Measurements from ENCODE around the gene TMTC2. TPM values are rescaled to one million over a fixed set of nuclear protein-coding genes. Genes with fewer than 3 reads are reported as not detected.

The TMTC2 gene
- total RNA-seq, 1 donor from 2014 or later: 7.6 TPM

DNA sequence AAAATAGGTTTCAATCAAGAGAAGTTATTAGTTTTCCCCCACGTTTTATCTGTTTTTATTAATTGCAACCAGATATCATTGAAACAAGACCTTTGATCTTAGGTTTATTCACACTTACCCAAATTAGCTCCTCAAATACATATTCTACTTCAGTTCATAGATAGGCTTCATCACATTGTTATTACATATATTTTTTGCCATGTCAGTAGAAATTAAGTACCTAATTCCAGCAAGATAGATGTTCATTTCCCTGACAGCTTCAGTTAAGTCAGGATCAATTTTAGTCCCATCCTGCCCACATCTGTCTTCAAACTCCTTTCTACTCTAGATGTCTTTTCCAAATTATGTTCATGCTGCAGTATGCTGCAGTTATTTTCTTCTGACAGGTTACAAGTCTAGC, 388.8 kb downstream of the TMTC2 start:
- no peaks in the 10 kb centered on the region for H3K36me3 ChIP-seq (ENCODE audit: control insufficient read depth, insufficient read depth, low read length)
- H3K4me3 ChIP-seq (ENCODE audit: low read depth, low read length): no peak overlapping the region
- no peaks in the 10 kb centered on the region for H3K27me3 ChIP-seq (ENCODE audit: control insufficient read depth, insufficient read depth, low read length)
- TF ChIP-seq, protein P1, sequence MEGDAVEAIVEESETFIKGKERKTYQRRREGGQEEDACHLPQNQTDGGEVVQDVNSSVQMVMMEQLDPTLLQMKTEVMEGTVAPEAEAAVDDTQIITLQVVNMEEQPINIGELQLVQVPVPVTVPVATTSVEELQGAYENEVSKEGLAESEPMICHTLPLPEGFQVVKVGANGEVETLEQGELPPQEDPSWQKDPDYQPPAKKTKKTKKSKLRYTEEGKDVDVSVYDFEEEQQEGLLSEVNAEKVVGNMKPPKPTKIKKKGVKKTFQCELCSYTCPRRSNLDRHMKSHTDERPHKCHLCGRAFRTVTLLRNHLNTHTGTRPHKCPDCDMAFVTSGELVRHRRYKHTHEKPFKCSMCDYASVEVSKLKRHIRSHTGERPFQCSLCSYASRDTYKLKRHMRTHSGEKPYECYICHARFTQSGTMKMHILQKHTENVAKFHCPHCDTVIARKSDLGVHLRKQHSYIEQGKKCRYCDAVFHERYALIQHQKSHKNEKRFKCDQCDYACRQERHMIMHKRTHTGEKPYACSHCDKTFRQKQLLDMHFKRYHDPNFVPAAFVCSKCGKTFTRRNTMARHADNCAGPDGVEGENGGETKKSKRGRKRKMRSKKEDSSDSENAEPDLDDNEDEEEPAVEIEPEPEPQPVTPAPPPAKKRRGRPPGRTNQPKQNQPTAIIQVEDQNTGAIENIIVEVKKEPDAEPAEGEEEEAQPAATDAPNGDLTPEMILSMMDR (IDR thresholded peaks at IDR 0.05; ENCODE audit: insufficient read depth, low read length, poor library complexity, severe bottlenecking): no peak
- no peak for DNase-seq (ENCODE audit: low read depth)

DNA sequence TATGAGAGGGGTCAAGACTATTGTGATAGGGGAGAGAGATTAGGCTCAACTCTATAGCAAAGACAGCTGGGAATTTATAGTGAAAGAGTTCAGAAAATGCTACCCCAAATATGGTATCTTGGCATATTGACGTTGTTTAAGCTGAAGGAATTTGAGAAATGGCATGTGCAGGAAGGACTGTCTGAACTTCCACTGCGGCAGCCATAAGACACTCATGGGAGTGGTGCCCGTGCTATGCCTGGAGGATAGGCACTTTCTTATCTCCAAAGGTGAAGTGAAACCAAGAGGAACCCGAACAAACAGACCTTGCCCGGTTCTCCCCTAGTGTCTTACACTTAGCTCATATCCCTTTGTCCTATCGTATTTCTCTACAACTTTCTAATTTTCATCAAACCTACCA, 390.3 kb downstream of the TMTC2 start:
- no peak overlapping the region for H3K4me3 ChIP-seq (ENCODE audit: low read depth, low read length)
- H3K36me3 ChIP-seq (ENCODE audit: control insufficient read depth, insufficient read depth, low read length): no peaks in the 10 kb centered on the region
- no peak for DNase-seq (ENCODE audit: low read depth)
- TF ChIP-seq, protein P1 (IDR thresholded peaks at IDR 0.05; ENCODE audit: insufficient read depth, low read length, poor library complexity, severe bottlenecking): no peak
- no peaks in the 10 kb centered on the region for H3K27me3 ChIP-seq (ENCODE audit: control insufficient read depth, insufficient read depth, low read length)

DNA sequence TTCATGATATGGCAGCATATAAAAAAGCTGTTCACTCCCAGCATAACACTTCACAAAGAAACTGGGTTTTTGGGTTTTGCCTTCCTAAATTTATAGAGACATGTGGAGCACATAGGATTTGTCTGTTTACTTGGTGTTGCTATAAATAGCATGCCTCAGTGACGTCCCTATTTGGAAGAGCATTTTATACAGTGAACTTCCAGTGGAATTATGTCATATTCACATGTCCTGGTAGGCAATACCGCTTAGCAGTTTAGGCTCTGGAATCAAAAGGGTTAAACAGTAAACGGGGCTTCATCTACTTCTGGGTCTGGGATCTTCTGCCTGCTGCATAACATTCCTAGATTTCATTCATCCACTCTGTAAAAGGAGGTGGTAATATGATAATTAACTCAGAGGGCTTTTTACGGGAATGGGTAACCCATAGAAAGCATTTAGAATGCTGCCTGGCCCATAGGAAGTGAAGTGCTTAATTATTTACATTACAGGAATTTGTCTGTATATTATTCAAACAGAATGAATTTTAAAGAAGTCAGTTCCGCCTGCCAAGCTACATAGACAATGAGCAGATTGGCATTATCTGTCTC, 396.1 kb downstream of the TMTC2 start:
- H3K36me3 ChIP-seq (ENCODE audit: control insufficient read depth, insufficient read depth, low read length): no peaks in the 10 kb centered on the region
- no peak for DNase-seq (ENCODE audit: low read depth)
- H3K4me3 ChIP-seq (ENCODE audit: low read depth, low read length): no peak overlapping the region
- TF ChIP-seq, protein P1 (IDR thresholded peaks at IDR 0.05; ENCODE audit: insufficient read depth, low read length, poor library complexity, severe bottlenecking): no peak
- no peaks in the 10 kb centered on the region for H3K27me3 ChIP-seq (ENCODE audit: control insufficient read depth, insufficient read depth, low read length)

- no peaks in the 10 kb centered on the region for H3K36me3 ChIP-seq (ENCODE audit: control insufficient read depth, insufficient read depth, low read length)
- H3K4me3 ChIP-seq (ENCODE audit: low read depth, low read length): no peak overlapping the region
- DNase-seq (ENCODE audit: low read depth): no peak
- TF ChIP-seq, protein P1 (IDR thresholded peaks at IDR 0.05; ENCODE audit: insufficient read depth, low read length, poor library complexity, severe bottlenecking): no peak
- H3K27me3 ChIP-seq (ENCODE audit: control insufficient read depth, insufficient read depth, low read length): no peaks in the 10 kb centered on the region
Measured at GRCh38 chr12:83083616-83084015, 396.9 kb downstream of the TMTC2 start.

DNA sequence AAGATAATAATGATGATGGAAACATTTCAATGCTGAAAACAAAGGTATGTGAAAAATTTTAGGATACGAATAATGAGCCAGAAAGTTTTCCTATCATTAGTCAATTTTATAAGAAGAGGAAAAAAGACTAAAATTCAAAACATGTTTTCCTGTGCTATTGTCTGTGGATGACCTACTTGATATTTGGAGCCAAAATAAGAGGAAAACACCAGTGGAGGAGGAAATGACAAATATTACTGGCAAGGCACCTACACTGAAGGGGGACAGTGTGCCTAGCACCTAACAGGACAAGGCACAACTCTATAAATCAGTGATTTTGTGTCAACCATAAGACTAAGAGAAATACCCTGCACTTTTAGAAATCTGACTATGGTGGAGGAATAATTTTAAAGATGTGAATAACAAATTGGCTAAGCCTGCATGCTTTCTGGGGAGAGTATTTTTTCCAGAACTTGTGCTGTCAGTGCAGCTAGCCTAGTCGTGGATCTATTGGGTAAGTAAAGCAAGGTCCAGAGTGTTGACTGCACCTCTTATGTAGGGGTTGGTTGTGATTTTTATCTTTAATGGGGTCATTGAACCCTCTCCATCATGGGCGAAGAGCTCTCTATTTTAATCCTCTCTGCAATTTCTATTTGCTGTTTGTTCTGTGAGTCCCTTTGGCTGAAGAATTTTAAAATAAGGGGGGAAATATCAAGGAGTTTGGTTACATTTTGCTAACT, 398.0 kb downstream of the TMTC2 start:
- TF ChIP-seq, protein P1 (IDR thresholded peaks at IDR 0.05; ENCODE audit: insufficient read depth, low read length, poor library complexity, severe bottlenecking): no peak
- no peak overlapping the region for H3K4me3 ChIP-seq (ENCODE audit: low read depth, low read length)
- DNase-seq (ENCODE audit: low read depth): no peak
- no peaks in the 10 kb centered on the region for H3K36me3 ChIP-seq (ENCODE audit: control insufficient read depth, insufficient read depth, low read length)
- no peaks in the 10 kb centered on the region for H3K27me3 ChIP-seq (ENCODE audit: control insufficient read depth, insufficient read depth, low read length)

GRCh38 chr12:83086023-83086422, 399.3 kb downstream of the TMTC2 start:
- Histone ChIP-seq H3K27me3 (ENCODE audit: control insufficient read depth, insufficient read depth, low read length) (no peaks in the 10 kb centered on the region), H3K4me3 (ENCODE audit: low read depth, low read length) (no peak overlapping the region), H3K36me3 (ENCODE audit: control insufficient read depth, insufficient read depth, low read length) (no peaks in the 10 kb centered on the region)
- no peak for DNase-seq (ENCODE audit: low read depth)
- TF ChIP-seq, protein P1 (IDR thresholded peaks at IDR 0.05; ENCODE audit: insufficient read depth, low read length, poor library complexity, severe bottlenecking): no peak

Measured in kidney epithelial cell (primary cell).